Measurements from ENCODE around the gene RFTN2.
"Not testable (repeated sequence)": the region's sequence is repeated elsewhere in the genome, so short reads cannot be mapped to it uniquely, and the experiment has no call there.

RFTN2 gene, protein sequence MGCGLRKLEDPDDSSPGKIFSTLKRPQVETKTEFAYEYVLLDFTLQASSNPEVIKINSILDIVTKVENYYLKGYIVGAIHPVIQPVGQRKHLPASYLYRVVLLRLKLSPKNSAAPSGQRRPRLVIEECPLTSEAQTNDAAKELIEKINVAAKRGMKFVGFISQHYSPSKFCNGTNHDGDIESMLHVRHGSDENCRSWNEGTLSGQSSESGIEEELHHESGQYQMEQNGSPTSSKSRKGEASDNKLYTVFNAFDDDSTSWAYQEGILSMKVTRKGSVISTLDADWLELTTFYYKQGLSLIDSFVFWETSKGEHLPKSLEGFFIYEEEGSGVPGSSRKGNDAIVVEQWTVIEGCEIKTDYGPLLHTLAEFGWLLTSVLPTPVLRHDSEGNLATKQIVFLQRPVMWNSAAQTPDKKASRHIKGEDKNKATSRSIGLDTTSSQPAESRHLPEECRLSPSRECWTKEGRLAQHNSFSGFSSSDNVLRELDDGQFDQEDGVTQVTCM

GRCh38 chr2:197675246-197675645, at the start of gene RFTN2:
RFTN2 (minus strand) TSS chr2:197675587; CDS start chr2:197675458, 129 bp downstream.
- no peak for DNase-seq

GRCh38 chr2:197717863-197718262, 42.5 kb upstream of the RFTN2 start:
- DNase-seq: no peak

- DNase-seq: no peak
Observed at GRCh38 chr2:197713271-197713670, 37.9 kb upstream of the RFTN2 start.

DNA sequence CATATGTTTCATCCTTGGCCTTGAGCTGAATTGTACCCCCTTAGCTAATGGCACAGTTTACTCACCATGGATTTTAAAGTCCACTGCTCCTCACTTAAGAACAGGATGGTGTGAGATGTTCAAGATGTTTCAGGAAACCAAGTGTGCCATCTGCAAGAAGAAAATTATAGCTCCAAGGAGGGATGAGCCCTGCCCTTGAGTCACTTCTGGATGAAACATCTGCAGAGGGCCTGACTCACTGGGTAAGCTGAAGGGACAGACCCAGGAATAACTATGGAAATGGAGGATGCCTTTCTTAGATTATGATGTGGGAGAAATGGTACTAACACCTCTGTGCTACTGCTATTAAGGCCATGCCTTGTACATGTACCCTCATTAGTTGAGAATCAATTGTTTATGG, 36.2 kb upstream of the RFTN2 start:
- no peak for DNase-seq

GRCh38 chr2:197710424-197711042, 35.1 kb upstream of the RFTN2 start:
- DNase-seq: no peak

DNA sequence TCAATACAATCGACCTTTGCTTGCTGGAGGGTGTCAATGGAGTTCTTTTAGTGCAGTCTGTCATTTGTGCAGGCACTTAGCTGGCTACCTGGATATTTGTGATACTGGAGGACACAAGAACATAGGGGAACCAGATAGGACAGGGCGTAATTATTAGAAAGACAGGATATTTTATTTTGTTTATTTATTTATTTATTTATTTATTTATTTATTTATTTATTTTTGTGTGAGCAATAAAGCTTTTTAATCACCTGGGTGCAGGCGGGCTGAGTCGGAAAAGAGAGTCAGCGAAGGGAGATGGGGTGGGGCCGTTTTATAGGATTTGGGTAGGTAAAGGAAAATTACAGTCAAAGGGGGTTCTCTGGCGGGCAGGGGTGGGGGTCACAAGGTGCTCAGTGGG, 33.8 kb upstream of the RFTN2 start:
- not testable (repeated sequence) for DNase-seq

GRCh38 chr2:197708331-197708730, 32.9 kb upstream of the RFTN2 start:
- DNase-seq: no peak

- DNase-seq: peak; percentile 26
Observed at GRCh38 chr2:197707316-197708213, 32.2 kb upstream of the RFTN2 start.

DNA sequence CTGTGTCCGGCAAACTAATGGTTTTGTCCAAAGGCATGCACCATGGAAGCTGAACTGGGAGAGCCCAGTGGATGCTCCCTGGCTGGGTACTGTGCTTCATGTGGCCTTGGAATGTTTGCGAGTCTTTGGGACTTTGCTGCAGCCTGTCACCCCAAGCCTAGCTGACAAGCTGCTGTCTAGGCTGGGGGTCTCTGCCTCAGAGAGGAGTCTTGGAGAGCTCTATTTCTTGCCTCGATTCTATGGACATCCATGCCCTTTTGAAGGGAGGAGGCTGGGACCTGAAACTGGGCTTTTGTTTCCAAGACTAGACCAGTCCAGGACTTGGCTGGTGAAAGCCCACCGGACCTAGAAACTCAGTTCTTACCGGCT, 31.4 kb upstream of the RFTN2 start:
- DNase-seq: peak; percentile 5

GRCh38 chr2:197705912-197706838, 30.8 kb upstream of the RFTN2 start:
- DNase-seq: no peak

DNA sequence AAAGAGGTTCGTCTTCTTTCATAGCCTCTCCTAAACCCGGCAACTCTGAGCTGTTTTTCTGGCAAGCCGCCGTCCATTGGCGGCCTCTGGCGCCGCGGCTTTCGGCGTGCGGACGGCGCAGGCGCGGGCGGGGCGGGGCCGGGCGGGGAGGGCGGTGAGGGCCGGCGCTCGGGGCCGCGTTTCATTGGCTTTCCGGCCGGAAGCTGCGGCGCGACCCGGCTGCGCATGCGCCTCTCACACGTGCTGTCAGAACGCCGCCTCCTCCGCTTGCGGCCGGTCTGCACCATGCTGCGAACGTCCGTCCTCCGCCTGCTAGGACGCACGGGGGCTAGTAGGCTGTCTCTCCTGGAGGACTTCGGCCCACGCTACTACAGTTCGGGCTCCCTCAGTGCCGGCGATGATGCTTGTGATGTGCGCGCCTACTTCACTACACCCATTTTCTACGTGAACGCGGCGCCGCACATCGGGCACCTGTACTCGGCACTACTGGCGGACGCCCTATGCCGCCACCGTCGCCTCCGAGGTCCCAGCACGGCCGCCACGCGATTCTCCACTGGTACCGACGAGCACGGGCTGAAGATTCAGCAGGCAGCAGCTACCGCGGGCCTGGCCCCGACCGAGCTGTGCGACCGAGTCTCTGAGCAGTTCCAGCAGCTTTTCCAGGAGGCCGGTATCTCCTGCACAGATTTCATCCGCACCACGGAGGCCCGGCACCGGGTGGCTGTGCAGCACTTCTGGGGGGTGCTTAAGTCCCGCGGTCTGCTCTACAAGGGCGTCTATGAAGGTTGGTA, 29.9 kb upstream of the RFTN2 start, which contains the start of gene MARS2:
Gene MARS2, plus strand, starts transcription at position 249 of the 791 bp plus-strand sequence. Its CDS starts 37 bp downstream, at position 286.
- peak; percentile 91 for DNase-seq

- no peak for DNase-seq
Observed at GRCh38 chr2:197704434-197705120, 29.2 kb upstream of the RFTN2 start.

DNA sequence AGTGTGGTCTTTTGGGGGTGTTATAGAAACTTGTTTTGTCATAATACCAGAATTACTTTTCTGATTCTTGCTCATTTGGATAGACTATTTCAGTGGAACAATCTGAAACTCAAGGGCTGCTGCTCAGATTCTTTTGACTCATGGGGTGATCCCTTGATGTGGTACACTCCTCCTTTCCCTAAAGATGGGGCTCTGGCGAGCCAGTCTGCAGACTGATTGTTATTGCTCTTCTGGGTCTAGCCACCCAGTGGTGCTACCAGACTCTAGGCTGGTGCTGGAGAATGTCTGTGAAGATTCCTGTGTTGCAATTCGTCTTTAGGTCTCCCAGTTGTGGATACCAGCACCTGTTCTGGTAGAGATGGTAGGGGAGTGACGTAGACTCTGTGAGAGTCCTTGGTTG, 25.6 kb upstream of the RFTN2 start:
- no peak for DNase-seq

- DNase-seq: not testable (repeated sequence)
Observed at GRCh38 chr2:197699724-197700123, 24.3 kb upstream of the RFTN2 start.

GRCh38 chr2:197696571-197696970, 21.2 kb upstream of the RFTN2 start:
- not testable (repeated sequence) for DNase-seq

GRCh38 chr2:197695971-197696370, 20.6 kb upstream of the RFTN2 start:
- not testable (repeated sequence) for DNase-seq

DNA sequence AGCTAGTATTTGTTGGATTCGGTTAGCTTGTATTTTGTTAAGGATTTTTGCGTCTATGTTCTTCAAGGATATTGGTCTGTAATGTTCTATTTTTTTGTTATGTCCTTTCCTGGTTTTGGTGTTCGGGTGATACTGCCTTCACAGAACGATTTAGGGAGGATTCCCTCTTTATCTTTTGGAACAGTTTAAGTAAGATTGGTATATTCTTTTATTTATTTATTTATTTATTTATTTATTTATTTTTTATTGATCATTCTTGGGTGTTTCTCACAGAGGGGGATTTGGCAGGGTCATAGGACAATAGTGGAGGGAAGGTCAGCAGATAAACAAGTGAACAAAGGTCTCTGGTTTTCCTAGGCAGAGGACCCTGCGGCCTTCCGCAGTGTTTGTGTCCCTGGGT, 19.8 kb upstream of the RFTN2 start:
- DNase-seq: not testable (repeated sequence)

DNA sequence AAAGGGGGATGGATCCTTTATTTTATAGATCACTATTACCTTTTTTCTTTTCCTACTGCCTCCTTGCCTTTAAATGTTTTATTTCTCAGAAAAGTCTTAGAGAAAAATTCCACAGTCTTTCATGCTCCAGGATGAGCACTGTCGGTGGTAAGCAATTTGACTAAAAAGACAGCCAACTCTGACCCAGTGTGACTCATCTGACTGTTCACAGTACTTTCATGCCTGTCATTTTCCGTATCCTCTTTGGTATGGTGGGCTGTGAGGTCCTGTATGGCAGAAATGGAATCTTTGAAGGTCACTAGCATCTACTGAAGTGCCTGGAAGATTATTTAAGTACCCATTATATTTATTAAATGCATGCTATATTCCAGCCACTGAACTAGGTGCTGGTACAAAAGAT, 2.1 kb upstream of the RFTN2 start:
- no peak for DNase-seq

GRCh38 chr2:197677056-197677455, 1.7 kb upstream of the RFTN2 start:
- no peak for DNase-seq

DNA sequence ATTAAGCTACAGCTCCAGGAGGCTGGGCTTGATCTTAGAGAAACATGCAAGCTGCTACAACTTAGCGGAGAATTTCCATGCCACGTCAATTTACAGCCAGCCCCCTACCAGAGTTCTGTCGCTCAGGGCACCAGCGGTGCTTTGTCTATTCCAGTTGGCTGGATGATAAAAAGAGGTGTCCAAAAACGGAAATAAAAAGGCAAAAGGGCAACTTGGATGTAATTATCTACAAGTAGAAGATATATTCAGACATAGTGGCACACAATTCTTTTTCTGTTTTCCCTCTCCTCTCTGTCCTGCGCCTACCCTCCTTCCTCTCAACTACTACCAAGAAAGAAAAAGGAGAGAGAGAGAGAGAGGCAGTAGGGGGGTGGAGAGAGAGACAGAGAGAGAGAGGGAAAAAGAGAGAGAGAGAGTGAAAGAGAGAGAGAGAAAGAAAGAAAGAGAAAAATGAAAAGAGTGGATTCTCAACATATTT, 363 bp upstream of the RFTN2 start:
- peak; percentile 48 for DNase-seq
